Stimulated activated CD4-positive, alpha-beta T cell treated with anti-CD3 and anti-CD28 coated beads, Interleukin-15, amount 100 ng/mL, for 48 hours (primary cell): ENCODE measurements around the gene KRIT1.
"Not testable (repeated sequence)": the region's sequence is repeated elsewhere in the genome, so short reads cannot be mapped to it uniquely, and the experiment has no call there.

Experiments
- DNase-seq, 2 donors: peaks; one replicate each; pipeline ENCODE4 v3.0.0-alpha.2; 2020; ENCODE audit warnings: low read depth in 2 of 2

Gene KRIT1

GRCh38 chr7:92250603-92251002 is 4.9 kb upstream of the KRIT1 start:
- no peak for DNase-seq

- DNase-seq = peak; percentile 1 to 21
These were observed 817 bp upstream of the KRIT1 start for GRCh38 chr7:92246360-92247101.

- DNase-seq = no peak
These were observed 767 bp downstream of the KRIT1 start for GRCh38 chr7:92244808-92245486.

DNA sequence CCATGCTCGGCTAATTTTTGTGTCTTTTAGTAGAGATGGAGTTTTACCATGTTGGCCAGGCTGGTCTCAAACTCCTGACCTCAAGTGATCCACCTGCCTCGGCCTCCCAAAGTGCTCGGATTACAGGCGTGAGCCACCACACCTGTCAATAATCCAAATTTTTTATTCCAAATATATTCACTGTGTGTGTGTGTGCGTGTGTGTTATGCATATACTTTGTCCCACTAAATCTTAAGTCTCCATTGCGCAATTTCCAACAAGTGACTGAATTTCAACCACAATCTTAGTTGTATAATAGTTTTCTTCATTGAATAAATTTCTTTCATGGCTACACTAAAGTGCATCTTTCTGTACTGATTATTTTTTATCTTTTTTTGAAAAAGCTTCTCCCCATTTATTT is 2.7 kb downstream of the KRIT1 start:
- no peak for DNase-seq

- DNase-seq = no peak
These were observed 15.2 kb downstream of the KRIT1 start for GRCh38 chr7:92230547-92230946.

DNA sequence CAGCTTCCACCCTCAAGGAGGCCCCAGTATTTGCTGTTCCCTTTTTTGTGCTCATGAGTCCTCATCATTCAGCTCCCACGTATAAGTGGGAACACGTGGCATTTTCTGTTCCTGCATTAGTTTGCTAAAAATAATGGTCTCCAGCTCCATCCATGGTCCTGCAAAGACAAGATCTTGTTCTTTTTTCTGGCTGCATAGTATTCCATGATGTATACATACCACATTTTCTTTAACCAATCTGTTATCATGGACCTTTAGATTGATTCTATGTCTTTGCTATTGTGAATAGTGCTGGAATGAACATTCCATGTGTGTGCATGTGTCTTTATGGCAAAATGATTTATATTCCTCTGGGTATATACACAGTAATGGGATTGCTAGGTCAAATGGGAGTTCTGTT is 17.0 kb downstream of the KRIT1 start:
- DNase-seq = no peak

- DNase-seq = no peak
These were observed 17.6 kb downstream of the KRIT1 start for GRCh38 chr7:92228100-92228499.

- DNase-seq = no peak
These were observed 18.7 kb downstream of the KRIT1 start for GRCh38 chr7:92226981-92227380.

GRCh38 chr7:92221766-92222165 is 23.9 kb downstream of the KRIT1 start:
- DNase-seq = no peak

DNA sequence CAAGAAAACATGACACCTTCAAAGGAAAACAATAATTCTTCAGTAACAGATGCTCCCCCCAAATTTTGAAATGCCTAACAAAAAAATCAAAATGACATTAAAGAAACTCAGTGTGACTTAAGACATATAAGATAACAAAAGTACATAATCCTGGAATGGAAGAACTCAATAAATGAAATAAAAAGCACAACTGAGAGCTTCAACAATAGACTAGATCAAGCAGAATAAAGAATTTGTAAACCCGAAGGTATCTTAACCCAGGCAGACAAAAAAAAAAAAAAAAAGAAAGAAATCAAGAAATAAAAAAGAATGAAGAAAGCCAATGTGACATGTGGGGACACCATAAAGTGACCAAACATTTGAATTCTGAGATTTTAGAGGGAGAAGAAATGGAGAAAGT is 39.0 kb downstream of the KRIT1 start:
- no peak for DNase-seq

DNA sequence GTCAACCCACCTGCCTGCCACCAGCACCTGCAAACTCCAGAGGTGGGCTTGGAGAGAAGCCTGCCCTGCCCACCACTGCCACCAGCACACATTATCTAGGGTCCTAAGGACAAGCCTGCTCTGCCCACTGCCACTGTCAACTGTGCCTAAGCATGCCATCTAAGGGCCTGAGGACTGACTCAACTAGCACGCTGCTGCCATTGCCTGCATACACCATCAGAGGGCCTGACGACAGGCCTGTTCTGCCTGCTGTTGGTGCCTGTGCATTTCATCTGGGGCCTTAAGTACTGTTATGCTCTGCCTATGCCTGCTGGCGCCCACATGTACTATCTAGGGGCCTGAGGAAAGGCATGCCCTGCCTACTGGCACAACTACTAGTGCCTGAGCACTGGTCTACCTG is 39.7 kb downstream of the KRIT1 start:
- no peak for DNase-seq

- DNase-seq = no peak
These were observed 44.9 kb downstream of the KRIT1 start for GRCh38 chr7:92200791-92201190.

DNA sequence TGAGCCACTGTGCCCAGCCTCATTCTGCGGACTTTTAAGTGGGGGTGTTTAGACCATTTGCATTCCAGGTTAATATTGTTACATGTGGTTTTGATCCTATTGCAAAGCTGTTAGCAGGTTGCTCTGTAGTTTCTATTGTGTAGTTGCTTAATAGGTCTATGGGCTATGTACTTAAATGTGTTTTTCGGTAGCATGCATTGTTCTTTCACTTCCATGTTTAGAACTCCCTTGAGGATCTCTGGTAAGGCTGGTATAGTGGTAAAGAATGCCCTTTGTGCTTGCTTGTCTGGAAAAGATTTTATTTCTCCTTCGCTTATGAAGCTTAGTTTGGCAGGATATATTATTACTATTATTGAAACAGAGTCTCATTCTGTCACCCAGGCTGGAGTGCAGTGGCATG is 53.4 kb downstream of the KRIT1 start:
- no peak for DNase-seq

GRCh38 chr7:92189246-92189645 is 56.5 kb downstream of the KRIT1 start:
- not testable (repeated sequence) for DNase-seq

DNA sequence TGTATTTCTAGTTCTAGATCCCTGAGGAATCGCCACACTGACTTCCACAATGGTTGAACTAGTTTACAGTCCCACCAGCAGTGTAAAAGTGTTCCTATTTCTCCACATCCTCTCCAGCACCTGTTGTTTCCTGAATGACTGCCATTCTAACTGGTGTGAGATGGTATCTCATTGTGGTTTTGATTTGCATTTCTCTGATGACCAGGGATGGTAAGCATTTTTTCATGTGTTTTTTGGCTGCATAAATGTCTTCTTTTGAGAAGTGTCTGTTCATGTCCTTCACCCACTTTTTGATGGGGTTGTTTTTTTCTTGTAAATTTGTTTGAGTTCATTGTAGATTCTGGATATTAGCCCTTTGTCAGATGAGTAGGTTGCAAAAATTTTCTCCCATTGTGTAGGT is 61.4 kb downstream of the KRIT1 start:
- DNase-seq = not testable (repeated sequence)

GRCh38 chr7:92178928-92179924 is 66.5 kb downstream of the KRIT1 start, which contains the start of gene LRRD1:
Gene LRRD1 (minus strand): TSS chr7:92179142. CDS start chr7:92165202, 13,940 bp downstream.
- DNase-seq = peak; percentile 75 to 88

DNA sequence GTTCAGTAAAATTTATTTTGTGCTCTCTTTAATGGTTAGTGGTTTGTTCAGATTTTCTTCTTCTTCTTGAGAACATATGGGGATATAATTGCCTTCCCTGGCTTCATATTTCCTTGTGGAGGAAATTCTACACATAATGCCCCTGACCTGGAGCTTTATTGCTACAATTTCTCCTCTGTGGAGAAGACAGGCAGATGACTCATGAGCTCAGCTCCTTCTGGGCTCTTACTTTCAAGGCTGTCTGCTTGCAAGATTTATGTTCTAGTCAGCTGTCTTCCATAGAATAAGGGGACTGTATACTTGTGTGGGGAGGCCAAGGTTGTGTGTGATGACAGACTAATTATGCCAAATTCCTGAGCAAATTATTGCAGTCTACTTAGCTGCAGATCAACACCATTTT is 68.4 kb downstream of the KRIT1 start:
- no peak for DNase-seq

DNA sequence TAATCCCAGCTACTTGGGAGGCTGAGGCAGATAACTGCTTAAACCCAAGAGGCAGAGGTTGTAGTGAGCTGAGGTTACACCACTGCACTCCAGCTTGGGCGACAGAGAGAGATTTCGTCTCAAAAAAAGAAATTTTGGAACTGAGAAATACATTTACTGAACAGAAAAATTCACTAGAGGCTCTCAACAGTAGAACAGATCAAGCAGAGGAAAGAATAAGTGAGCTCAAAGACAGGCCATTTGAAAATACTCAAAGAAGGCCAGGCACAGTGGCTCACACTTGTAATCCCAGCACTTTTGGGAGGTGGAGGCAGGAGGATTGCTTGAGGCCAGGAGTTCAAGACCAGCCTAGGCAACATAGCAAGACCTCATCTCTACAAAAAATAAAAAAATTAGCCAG is 76.2 kb downstream of the KRIT1 start:
- DNase-seq = not testable (repeated sequence)

DNA sequence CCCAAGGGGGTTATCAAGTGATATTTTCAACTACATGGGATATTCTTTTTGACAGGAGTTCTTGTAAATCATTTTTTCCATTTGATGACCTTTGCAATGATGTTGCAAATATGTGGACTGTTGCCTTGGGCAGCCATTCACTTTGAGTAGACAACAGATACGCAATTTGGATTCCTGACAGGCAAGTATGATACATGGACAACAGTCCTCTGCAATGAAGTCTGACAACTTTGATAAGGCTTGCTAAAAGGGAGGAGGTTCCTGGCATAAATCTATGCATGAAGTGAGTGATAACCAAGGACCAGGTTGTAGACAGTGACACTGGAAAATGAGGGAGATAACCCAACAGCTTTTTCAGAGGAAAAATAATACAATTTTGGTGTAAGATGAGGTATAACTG is 84.4 kb downstream of the KRIT1 start:
- DNase-seq = no peak

DNA sequence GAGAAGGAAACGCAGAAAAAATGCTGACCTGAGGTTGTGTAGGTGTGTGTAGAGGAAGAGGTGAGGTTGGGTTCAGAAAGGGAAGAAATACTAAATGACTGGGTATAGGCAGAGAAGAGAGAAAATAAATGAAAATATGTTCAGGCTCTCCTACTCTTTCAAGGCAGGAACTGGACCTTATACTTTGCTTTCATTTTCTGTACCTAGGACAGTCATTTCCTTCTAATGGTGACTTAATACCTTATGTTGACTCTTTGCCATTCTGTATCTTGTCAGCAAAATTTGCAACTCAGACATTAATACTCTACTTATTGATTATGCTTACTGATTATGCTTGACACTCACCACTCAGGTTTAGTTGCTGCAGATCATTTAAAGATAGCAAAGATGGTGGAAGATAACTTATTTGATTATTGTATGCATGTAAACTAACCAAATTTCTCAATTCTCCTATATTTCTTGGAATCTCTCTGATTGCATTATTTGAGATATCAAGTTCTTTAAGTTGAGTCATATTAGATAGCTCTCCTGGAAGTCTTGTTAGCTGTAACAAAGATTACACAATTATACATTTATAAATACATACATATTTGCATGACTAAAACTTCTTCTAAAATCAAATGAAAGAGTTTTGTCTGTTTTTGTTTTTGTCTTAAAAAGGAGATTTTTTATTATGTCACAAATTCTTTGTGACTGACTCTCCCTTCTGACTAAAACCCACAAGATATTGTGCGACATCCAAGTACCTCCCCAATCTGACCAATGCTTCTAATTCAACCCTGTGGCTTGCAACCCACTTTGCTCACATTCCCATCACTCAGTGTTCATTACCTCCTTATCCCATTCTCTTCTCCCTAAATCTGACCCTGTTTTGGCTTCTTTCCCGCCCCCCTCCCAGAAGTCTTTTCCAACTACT is 86.8 kb downstream of the KRIT1 start:
- no peak for DNase-seq

DNA sequence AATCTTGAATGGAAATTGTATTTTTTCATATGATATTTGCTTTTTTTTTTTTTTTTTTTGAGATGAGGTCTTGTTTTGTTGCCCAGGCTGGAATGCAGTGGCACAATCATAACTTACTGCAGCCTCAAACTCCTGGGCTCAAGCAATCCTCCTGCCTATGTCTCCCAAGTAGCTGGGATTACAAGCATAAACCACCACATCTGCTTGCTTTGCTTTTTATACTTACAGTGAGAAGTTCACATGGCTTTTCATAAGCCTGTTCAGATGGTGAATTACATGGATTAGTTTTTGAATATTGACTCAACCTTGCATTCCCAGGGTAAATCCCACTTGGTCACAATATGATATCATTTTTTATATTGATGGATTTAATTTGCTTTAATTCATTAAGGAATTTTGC is 88.7 kb downstream of the KRIT1 start:
- no peak for DNase-seq
